OCI-LY7 (cell line): ENCODE results near the gene RNF20. TPM values are rescaled to one million over a fixed set of nuclear protein-coding genes. Genes with fewer than 3 reads are reported as not detected.

Experiments used
- BruUV-seq: library from RNA; stranded (reverse); fragments of 400-500 nt; replicated peaks from 2 replicates; lab custom pipeline; 2021; lab: Mats Ljungman, UMichigan
- CTCF ChIA-PET: fragments of 300-600 bp; sonication (Branson Sonifier 250); formaldehyde crosslinking; loops from one replicate; lab custom pipeline; 2022; ENCODE audit warnings: antibody characterized with exemption; ENCODE audit not compliant: unreplicated experiment; lab: Charles Lee
- POLR2A ChIA-PET: fragments of 300-600 bp; sonication (Branson Sonifier 250); formaldehyde crosslinking; loops from one replicate; lab custom pipeline; 2022; ENCODE audit warnings: antibody characterized with exemption; lab: Charles Lee
- DNase-seq: peaks from one replicate; pipeline ENCODE4 v3.0.0-alpha.2; 2015; ENCODE audit warnings: low spot score
- H2AFZ ChIP-seq: fragments of 200-600 bp; sonication (generic), shearing (Covaris generic); 2 replicates; pipeline ENCODE4 v1.6.1; 2014; ENCODE audit warnings: mild to moderate bottlenecking, antibody characterized with exemption, low read length, moderate library complexity
- H3K27ac ChIP-seq: fragments of 200-600 bp; sonication (generic); 2 replicates; pipeline ENCODE4 v1.5.1; 2014; ENCODE audit warnings: mixed run types, low read depth, mild to moderate bottlenecking, moderate library complexity, low read length, inconsistent platforms; ENCODE audit not compliant: poor library complexity, severe bottlenecking
- H3K36me3 ChIP-seq: fragments of 200-600 bp; sonication (generic); 2 replicates; pipeline ENCODE4 v1.6.1; 2014; ENCODE audit warnings: mild to moderate bottlenecking, antibody characterized with exemption, low read length, moderate library complexity, mixed read lengths; ENCODE audit not compliant: insufficient read depth
- H3K4me1 ChIP-seq: fragments of 200-600 bp; sonication (generic); 2 replicates; pipeline ENCODE4 v1.5.1; 2014; ENCODE audit warnings: mild to moderate bottlenecking, low read length; ENCODE audit not compliant: insufficient read depth, poor library complexity, severe bottlenecking
- H3K4me2 ChIP-seq: fragments of 200-600 bp; sonication (generic); 2 replicates; pipeline ENCODE4 v1.6.1; 2014; ENCODE audit warnings: mild to moderate bottlenecking, low read length
- H3K4me3 ChIP-seq: fragments of 200-600 bp; sonication (generic); 2 replicates; pipeline ENCODE4 v1.5.1; 2014; ENCODE audit warnings: mild to moderate bottlenecking, low read depth, low read length; ENCODE audit not compliant: poor library complexity, severe bottlenecking
- H3K79me2 ChIP-seq: fragments of 200-600 bp; sonication (generic); 2 replicates; pipeline ENCODE4 v1.6.1; 2016; ENCODE audit warnings: low read depth, mild to moderate bottlenecking, low read length, moderate library complexity, mixed read lengths; ENCODE audit not compliant: insufficient read depth
- H3K9me2 ChIP-seq: fragments of 200-600 bp; sonication (generic); 2 replicates; pipeline ENCODE4 v1.6.1; 2016; ENCODE audit warnings: mild to moderate bottlenecking, low read length, mixed read lengths; ENCODE audit not compliant: insufficient read depth
- H3K9me3 ChIP-seq: fragments of 200-600 bp; sonication (generic); 2 replicates; pipeline ENCODE4 v1.6.1; 2014; ENCODE audit warnings: mild to moderate bottlenecking, mixed run types, low read length, mixed read lengths
- H4K20me1 ChIP-seq: fragments of 200-600 bp; sonication (generic); 2 replicates; pipeline ENCODE4 v1.6.1; 2014; ENCODE audit warnings: mild to moderate bottlenecking, antibody characterized with exemption, low read length, moderate library complexity, mixed read lengths; ENCODE audit not compliant: insufficient read depth
- CTCF ChIP-seq: fragments of 200-600 bp; sonication (generic); conservative IDR thresholded peaks from 2 replicates; pipeline ENCODE4 v1.5.1; 2014; ENCODE audit warnings: mild to moderate bottlenecking, antibody characterized with exemption, low read length, moderate library complexity, mixed read lengths
- EZH2phosphoT487 ChIP-seq: fragments of 200-600 bp; sonication (generic); IDR thresholded peaks from 2 replicates; pipeline ENCODE4 v1.6.1; 2018; ENCODE audit warnings: low read depth, borderline replicate concordance, mild to moderate bottlenecking, mixed run types, antibody characterized with exemption, low read length, moderate library complexity, mixed read lengths
- intact Hi-C: fragments of 100-400 bp; cut with micrococcal nuclease; formaldehyde crosslinking; loops from one replicate; pipeline ENCODE4 v1.10.0; 2022; ENCODE audit not compliant: unreplicated experiment
- total RNA-seq, 2 experiments: library from RNA; depleted of rRNA in 1 of 2; stranded (reverse); fragments of >200 nt in 1 of 2; shearing (Covaris generic) in 1 of 2; gene quantifications; 2 replicates each; pipeline ENCODE4 v1.2.3, GENCODE V29; 2014 to 2022

RNF20 gene
- total RNA-seq, 2 experiments from 2014 or later = 13.5 to 43.5 TPM

GRCh38 chr9:101530076-101530711, 3.5 kb upstream of the RNF20 start:
- Histone ChIP-seq H3K4me3 (no peak overlapping the region), H2AFZ (no peak overlapping the region), H3K27ac (no peak overlapping the region), H3K4me2 (no peak overlapping the region), H3K36me3 (no peaks in the 10 kb centered on the region), H3K9me2 (no peaks in the 10 kb centered on the region), H3K79me2 (peaks cover 12% of the 10 kb centered on the region), H3K4me1 (peaks cover 12% of the 10 kb centered on the region), H3K9me3 (no peaks in the 10 kb centered on the region), H4K20me1 (no peaks in the 10 kb centered on the region)
- TF ChIP-seq CTCF (peak; percentile 96), EZH2phosphoT487 (no peak)
- intact Hi-C loops = loop anchor here (1.0 to 5.0 kb wide), 3 partner anchors 71 to 133 kb away; partner anchors contain the start of genes MRPL50 and ZNF189
- peak; percentile 84 for DNase-seq
- ChIA-PET CTCF (interaction anchor here (0.6 to 1.3 kb wide), 2 partner anchors 71 to 81 kb away, joined by 3 to 5 read pairs; no protein-coding TSS in a partner anchor), POLR2A (interaction anchor here (0.7 kb wide), 1 partner anchor 1058 kb away, joined by 3 read pairs; no protein-coding TSS in a partner anchor)
- no TSS peak for BruUV-seq

- Histone ChIP-seq H3K4me1 (peaks cover 17% of the 10 kb centered on the region), H3K36me3 (peaks cover 58% of the 10 kb centered on the region), H3K79me2 (peaks cover 20% of the 10 kb centered on the region), H3K4me3 (no peak overlapping the region), H2AFZ (no peak overlapping the region), H4K20me1 (peaks cover 6% of the 10 kb centered on the region; the same call in 1 of the 2 replicates), H3K4me2 (no peak overlapping the region), H3K9me2 (no peaks in the 10 kb centered on the region), H3K27ac (no peak overlapping the region), H3K9me3 (no peaks in the 10 kb centered on the region)
- POLR2A ChIA-PET = interaction anchor here (1.0 to 1.2 kb wide), 2 partner anchors 12 to 15 kb away, joined by 3 read pairs; no protein-coding TSS in a partner anchor
- CTCF ChIA-PET = no interaction called here
- no TSS peak for BruUV-seq
- TF ChIP-seq EZH2phosphoT487 (no peak), CTCF (no peak)
- DNase-seq = no peak
- intact Hi-C loops = no loop called here
Measured at GRCh38 chr9:101536351-101536750, 2.7 kb downstream of the RNF20 start.

GRCh38 chr9:101536938-101537337, 3.3 kb downstream of the RNF20 start:
- Histone ChIP-seq H3K36me3 (peaks cover 63% of the 10 kb centered on the region), H3K9me3 (no peaks in the 10 kb centered on the region), H2AFZ (no peak overlapping the region), H3K4me1 (peaks cover 17% of the 10 kb centered on the region), H3K79me2 (peaks cover 20% of the 10 kb centered on the region), H4K20me1 (peaks cover 6% of the 10 kb centered on the region; the same call in 1 of the 2 replicates), H3K4me2 (no peak overlapping the region), H3K4me3 (no peak overlapping the region), H3K27ac (no peak overlapping the region), H3K9me2 (no peaks in the 10 kb centered on the region)
- peak; percentile 10 for DNase-seq
- POLR2A ChIA-PET = interaction anchor here (1.9 kb wide), 1 partner anchor 139 kb away, joined by 5 read pairs; the partner anchor contains the start of genes MRPL50 and ZNF189
- BruUV-seq = no TSS peak
- CTCF ChIA-PET = no interaction called here
- TF ChIP-seq EZH2phosphoT487 = no peak
- no peak for TF ChIP-seq CTCF
- intact Hi-C loops = no loop called here
